Astrocyte (in vitro differentiated cells and primary cell): ENCODE measurements around the gene ATF6. TPM values are rescaled to one million over a fixed set of nuclear protein-coding genes. Genes with fewer than 3 reads are reported as not detected.
A peak's percentile ranks its signal among the peaks of the same experiment; 100 is the strongest.

Source experiments
- DNase-seq: peaks from one replicate; pipeline ENCODE4 v3.0.0-alpha.2; 2010; ENCODE audit warnings: low read depth
- FAIRE-seq: peaks from 2 replicates; lab custom pipeline; 2011; peaks lifted over from hg19 to GRCh38; lab: Jason Lieb, UNC
- H2AFZ ChIP-seq: 2 replicates; pipeline ENCODE4 v1.6.0; 2012; ENCODE audit warnings: low read depth, low read length, inconsistent platforms
- H3K27ac ChIP-seq: 2 replicates; pipeline ENCODE4 v1.5.1; 2011; ENCODE audit warnings: low read depth, low read length, inconsistent platforms
- H3K27me3 ChIP-seq: 2 replicates; pipeline ENCODE4 v1.6.0; 2011; ENCODE audit warnings: low read length, inconsistent platforms; ENCODE audit not compliant: insufficient read depth
- H3K36me3 ChIP-seq: 2 replicates; pipeline ENCODE4 v1.5.1; 2011; ENCODE audit warnings: low read length, inconsistent platforms; ENCODE audit not compliant: insufficient read depth
- H3K4me1 ChIP-seq: 2 replicates; pipeline ENCODE4 v1.5.1; 2011; ENCODE audit warnings: low read length, inconsistent platforms; ENCODE audit not compliant: insufficient read depth
- H3K4me2 ChIP-seq: 2 replicates; pipeline ENCODE4 v1.6.0; 2012; ENCODE audit warnings: low read length, inconsistent platforms
- H3K4me3 ChIP-seq: 2 replicates; pipeline ENCODE4 v1.5.1; 2011; ENCODE audit warnings: low read depth, mild to moderate bottlenecking, low read length, inconsistent platforms; ENCODE audit not compliant: insufficient read depth
- H3K79me2 ChIP-seq: 2 replicates; pipeline ENCODE4 v1.6.0; 2012; ENCODE audit warnings: mild to moderate bottlenecking, low read length, inconsistent platforms; ENCODE audit not compliant: insufficient read depth
- H3K9ac ChIP-seq: 2 replicates; pipeline ENCODE4 v1.6.0; 2012; ENCODE audit warnings: mild to moderate bottlenecking, low read length, inconsistent platforms
- H3K9me3 ChIP-seq: 2 replicates; pipeline ENCODE4 v1.5.1; 2012; ENCODE audit warnings: low read depth, mild to moderate bottlenecking, low read length, inconsistent platforms; ENCODE audit not compliant: insufficient read depth
- H4K20me1 ChIP-seq: 2 replicates; pipeline ENCODE4 v1.6.0; 2012; ENCODE audit warnings: low read length, inconsistent platforms; ENCODE audit not compliant: insufficient read depth
- H3K27ac Mint-ChIP-seq: one replicate; pipeline ENCODE4 v1.8.0; 2021; ENCODE audit warnings: mild to moderate bottlenecking, mixed read lengths; ENCODE audit not compliant: unreplicated experiment
- H3K27me3 Mint-ChIP-seq: one replicate; pipeline ENCODE4 v1.8.0; 2021; ENCODE audit warnings: low read depth, mixed read lengths; ENCODE audit not compliant: unreplicated experiment
- H3K36me3 Mint-ChIP-seq: one replicate; pipeline ENCODE4 v1.8.0; 2021; ENCODE audit warnings: low read depth, mixed read lengths; ENCODE audit not compliant: unreplicated experiment
- H3K4me1 Mint-ChIP-seq: one replicate; pipeline ENCODE4 v1.8.0; 2021; ENCODE audit warnings: low read depth, mixed read lengths; ENCODE audit not compliant: unreplicated experiment
- H3K4me3 Mint-ChIP-seq: one replicate; pipeline ENCODE4 v1.8.0; 2021; ENCODE audit warnings: mild to moderate bottlenecking, moderate library complexity, mixed read lengths; ENCODE audit not compliant: unreplicated experiment
- H3K9me3 Mint-ChIP-seq: one replicate; pipeline ENCODE4 v1.8.0; 2021; ENCODE audit warnings: mild to moderate bottlenecking, mixed read lengths; ENCODE audit not compliant: unreplicated experiment
- CTCF ChIP-seq: IDR thresholded peaks from 2 replicates; pipeline ENCODE4 v1.5.1; 2011; ENCODE audit warnings: low read depth, mild to moderate bottlenecking, inconsistent platforms, low read length, moderate library complexity; ENCODE audit not compliant: insufficient read depth
- EZH2 ChIP-seq: IDR thresholded peaks from 2 replicates; pipeline ENCODE4 v1.6.1; 2012; ENCODE audit warnings: mild to moderate bottlenecking, low read length, inconsistent platforms; ENCODE audit not compliant: insufficient read depth
- total RNA-seq: library from RNA; stranded (reverse); gene quantifications from 2 replicates; pipeline ENCODE4 v1.2.1, GENCODE V29; 2021

Gene ATF6
- total RNA-seq, 1 donor from 2014 or later, result 25.4 TPM

DNA sequence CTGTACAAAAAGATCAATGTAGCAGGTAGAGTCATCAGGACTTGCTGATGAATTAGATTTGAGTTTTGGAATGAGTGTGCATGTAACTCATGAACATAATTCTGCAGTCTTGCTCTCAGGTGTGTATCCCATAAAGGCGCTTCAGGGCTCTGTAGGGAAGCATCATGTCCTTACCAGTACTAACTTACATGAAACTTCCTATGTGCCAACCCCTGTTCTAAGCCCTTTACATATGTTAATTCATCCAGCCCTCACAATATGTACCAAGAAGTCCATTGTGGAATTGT lies 46.9 kb upstream of the ATF6 start:
- Histone ChIP-seq H3K9me3 (no peaks in the 10 kb centered on the region), H3K4me2 (no peak overlapping the region), H3K4me1 (peaks cover 17% of the 10 kb centered on the region), H3K27ac (no peak overlapping the region), H3K79me2 (no peaks in the 10 kb centered on the region), H4K20me1 (no peaks in the 10 kb centered on the region), H3K36me3 (no peaks in the 10 kb centered on the region), H3K9ac (no peak overlapping the region), H3K27me3 (no peaks in the 10 kb centered on the region), H3K4me3 (no peak overlapping the region), H2AFZ (no peak overlapping the region)
- Mint-ChIP-seq H3K9me3 (peaks cover 5% of the 10 kb centered on the region), H3K4me1 (peaks cover 14% of the 10 kb centered on the region), H3K4me3 (no peak overlapping the region), H3K36me3 (no peaks in the 10 kb centered on the region), H3K27me3 (peaks cover 37% of the 10 kb centered on the region), H3K27ac (no peak overlapping the region)
- FAIRE-seq (no peak), DNase-seq (no peak)
- no peak for TF ChIP-seq EZH2
- TF ChIP-seq CTCF, result no peak

GRCh38 chr1:161720422-161720821 lies 45.7 kb upstream of the ATF6 start:
- peaks cover 17% of the 10 kb centered on the region for H3K4me1 ChIP-seq
- H3K4me3 Mint-ChIP-seq, result no peak overlapping the region
- no peaks in the 10 kb centered on the region for H3K79me2 ChIP-seq
- no peaks in the 10 kb centered on the region for H3K36me3 ChIP-seq
- DNase-seq, result no peak
- no peak overlapping the region for H2AFZ ChIP-seq
- FAIRE-seq, result no peak
- no peak overlapping the region for H3K4me2 ChIP-seq
- peaks cover 37% of the 10 kb centered on the region for H3K27me3 Mint-ChIP-seq
- no peak overlapping the region for H3K27ac ChIP-seq
- no peaks in the 10 kb centered on the region for H3K9me3 ChIP-seq
- no peak for TF ChIP-seq EZH2
- TF ChIP-seq CTCF, result no peak
- peaks cover 14% of the 10 kb centered on the region for H3K4me1 Mint-ChIP-seq
- H3K27ac Mint-ChIP-seq, result no peak overlapping the region
- no peaks in the 10 kb centered on the region for H3K27me3 ChIP-seq
- no peak overlapping the region for H3K4me3 ChIP-seq
- H3K9ac ChIP-seq, result no peak overlapping the region
- no peaks in the 10 kb centered on the region for H3K36me3 Mint-ChIP-seq
- peaks cover under 1% of the 10 kb centered on the region for H3K9me3 Mint-ChIP-seq
- no peaks in the 10 kb centered on the region for H4K20me1 ChIP-seq

- peak within 1 kb of the TSS; percentile 39 for H3K9ac ChIP-seq
- H3K4me1 Mint-ChIP-seq, result peaks cover 19% of the 10 kb centered on the region
- H3K27me3 ChIP-seq, result no peaks in the 10 kb centered on the region
- H3K9me3 ChIP-seq, result no peaks in the 10 kb centered on the region
- peaks cover 30% of the 10 kb centered on the region for H3K27me3 Mint-ChIP-seq
- no peak for TF ChIP-seq CTCF
- no peak for TF ChIP-seq EZH2
- H3K27ac ChIP-seq, result peak within 1 kb of the TSS; percentile 62
- H3K79me2 ChIP-seq, result no peaks in the 10 kb centered on the region
- no peaks in the 10 kb centered on the region for H3K9me3 Mint-ChIP-seq
- H3K36me3 Mint-ChIP-seq, result no peaks in the 10 kb centered on the region
- H3K4me2 ChIP-seq, result peak within 1 kb of the TSS; percentile 65
- H4K20me1 ChIP-seq, result no peaks in the 10 kb centered on the region
- H3K36me3 ChIP-seq, result no peaks in the 10 kb centered on the region
- FAIRE-seq (no peak), DNase-seq (no peak)
- H2AFZ ChIP-seq, result no peak within 1 kb of the TSS
- H3K27ac Mint-ChIP-seq, result peak within 1 kb of the TSS; percentile 42
- peak within 1 kb of the TSS; percentile 16 for H3K4me3 Mint-ChIP-seq
- no peak within 1 kb of the TSS for H3K4me3 ChIP-seq
- peaks cover 21% of the 10 kb centered on the region for H3K4me1 ChIP-seq
Observed at GRCh38 chr1:161720956-161721737, 45.0 kb upstream of the ATF6 start, which contains the start of gene FCRLB. Gene FCRLB, plus strand, starts transcription at chr1:161721544. Its CDS starts 1,129 bp downstream, at chr1:161722673.
